Measurements from ENCODE around the gene FAM170B.

DNA sequence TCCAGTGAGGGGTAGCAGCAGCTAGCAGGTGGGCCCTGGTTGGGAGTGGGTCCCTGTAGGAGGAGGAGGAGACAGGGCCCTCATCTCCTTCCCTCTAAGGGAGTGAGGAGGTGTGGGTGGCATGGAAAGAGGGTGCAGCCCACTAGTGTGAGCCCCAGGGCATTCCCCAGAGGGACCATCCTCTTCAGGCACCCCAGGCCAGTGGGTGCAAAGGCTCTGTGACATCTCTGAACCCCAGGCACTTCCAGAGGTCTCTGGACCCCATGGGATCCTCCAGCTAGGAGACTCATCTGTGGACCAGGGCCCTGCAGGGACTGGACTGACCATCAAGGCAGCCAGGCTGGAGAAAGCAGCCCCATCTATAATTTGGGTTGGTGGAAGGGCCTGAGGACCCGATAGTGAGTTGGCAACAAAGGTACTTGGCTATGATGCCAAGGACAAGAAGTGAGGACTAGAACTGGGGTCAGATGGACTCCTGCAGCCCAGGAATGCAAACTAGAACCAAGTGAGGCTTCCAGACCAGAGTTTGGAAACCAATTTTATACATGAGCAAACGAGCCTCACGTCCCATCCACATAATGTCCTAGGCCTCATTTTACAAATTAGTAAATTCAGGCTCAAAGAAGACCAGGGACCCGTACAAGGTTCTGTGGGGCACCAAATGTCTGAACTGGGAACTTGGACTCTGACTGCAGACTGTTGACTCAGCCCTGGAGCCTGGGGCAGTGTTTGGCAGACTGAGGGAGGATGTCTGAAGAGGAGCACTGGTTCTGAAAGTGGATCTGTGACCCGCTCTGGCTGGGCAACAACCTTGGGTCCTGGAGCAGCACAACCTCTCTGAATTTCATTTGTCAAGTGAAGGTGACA lies 17.1 kb downstream of the FAM170B start:
- TF ChIP-seq, protein P1, sequence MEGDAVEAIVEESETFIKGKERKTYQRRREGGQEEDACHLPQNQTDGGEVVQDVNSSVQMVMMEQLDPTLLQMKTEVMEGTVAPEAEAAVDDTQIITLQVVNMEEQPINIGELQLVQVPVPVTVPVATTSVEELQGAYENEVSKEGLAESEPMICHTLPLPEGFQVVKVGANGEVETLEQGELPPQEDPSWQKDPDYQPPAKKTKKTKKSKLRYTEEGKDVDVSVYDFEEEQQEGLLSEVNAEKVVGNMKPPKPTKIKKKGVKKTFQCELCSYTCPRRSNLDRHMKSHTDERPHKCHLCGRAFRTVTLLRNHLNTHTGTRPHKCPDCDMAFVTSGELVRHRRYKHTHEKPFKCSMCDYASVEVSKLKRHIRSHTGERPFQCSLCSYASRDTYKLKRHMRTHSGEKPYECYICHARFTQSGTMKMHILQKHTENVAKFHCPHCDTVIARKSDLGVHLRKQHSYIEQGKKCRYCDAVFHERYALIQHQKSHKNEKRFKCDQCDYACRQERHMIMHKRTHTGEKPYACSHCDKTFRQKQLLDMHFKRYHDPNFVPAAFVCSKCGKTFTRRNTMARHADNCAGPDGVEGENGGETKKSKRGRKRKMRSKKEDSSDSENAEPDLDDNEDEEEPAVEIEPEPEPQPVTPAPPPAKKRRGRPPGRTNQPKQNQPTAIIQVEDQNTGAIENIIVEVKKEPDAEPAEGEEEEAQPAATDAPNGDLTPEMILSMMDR (conservative IDR thresholded peaks at IDR 0.05) = no peak
- no peak for TF ChIP-seq ZFX (IDR thresholded peaks at IDR 0.05)

All from C4-2B (cell line).